Measurements from ENCODE around the gene TOP2B. TPM values are rescaled to one million over a fixed set of nuclear protein-coding genes. Genes with fewer than 3 reads are reported as not detected.

Gene TOP2B
- total and polyA plus RNA-seq, 2 experiments from 2014 or later, result 92.0 to 179 TPM

DNA sequence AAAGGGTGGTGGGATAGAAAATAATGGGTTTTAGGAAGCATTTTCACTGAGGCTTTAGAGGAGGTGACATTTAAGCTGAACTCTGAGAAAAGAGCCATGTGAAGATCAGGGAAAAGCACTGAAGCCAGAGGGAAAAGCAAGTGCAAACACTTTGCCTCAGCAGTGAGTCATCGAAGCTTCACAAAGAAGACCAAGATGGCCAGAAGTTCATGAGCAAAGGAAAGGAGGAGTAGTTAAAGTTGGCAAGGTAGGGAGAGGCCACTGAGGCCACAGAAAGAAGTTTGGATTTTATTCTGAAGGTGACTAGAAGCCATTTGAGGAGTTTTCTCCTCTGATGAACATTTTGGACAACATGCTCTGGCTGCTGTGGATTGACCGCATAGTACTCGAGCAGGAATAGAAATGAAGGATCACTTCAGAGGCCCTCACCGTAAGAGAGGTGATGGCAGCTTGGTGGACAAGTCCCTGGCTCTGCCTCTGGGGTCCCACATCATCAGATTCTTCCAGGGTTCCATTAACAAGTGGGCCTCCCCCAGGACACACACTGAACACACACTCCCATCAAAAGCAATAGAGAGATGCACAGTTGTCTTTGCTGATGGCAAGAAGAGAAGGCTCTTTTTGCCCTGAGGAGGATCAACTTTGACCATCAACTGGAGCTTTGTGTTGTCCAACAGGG, 75.5 kb downstream of the TOP2B start:
- Histone ChIP-seq H3K9me2 (ENCODE audit: insufficient read depth) (no peaks in the 10 kb centered on the region), H3K36me3 (ENCODE audit: insufficient read depth) (no peaks in the 10 kb centered on the region), H2AFZ (no peak overlapping the region), H3K4me3 (no peak overlapping the region), H4K20me1 (replicated peaks; ENCODE audit: insufficient read depth) (no peaks in the 10 kb centered on the region), H3K4me1 (ENCODE audit: insufficient read depth) (no peaks in the 10 kb centered on the region), H3K27me3 (ENCODE audit: insufficient read depth) (no peaks in the 10 kb centered on the region), H3F3A (replicated peaks; ENCODE audit: low read depth) (no peaks in the 10 kb centered on the region), H3K27ac (ENCODE audit: low read depth) (no peak overlapping the region), H3K79me2 (replicated peaks; ENCODE audit: insufficient read depth) (no peaks in the 10 kb centered on the region), H3K4me2 (no peak overlapping the region)
- Mint-ChIP-seq H3K4me3 (no peak overlapping the region), H3K27me3 (ENCODE audit: insufficient read depth, low read depth, poor library complexity) (peaks cover 4% of the 10 kb centered on the region), H3K4me1 (peaks cover 7% of the 10 kb centered on the region; the same call in 2 of the 3 replicates), H3K27ac (no peak overlapping the region), H3K36me3 (ENCODE audit: low read depth) (no peaks in the 10 kb centered on the region), H3K9me3 (no peaks in the 10 kb centered on the region; the same call in 2 of the 3 replicates)
- TF ChIP-seq, protein P1, sequence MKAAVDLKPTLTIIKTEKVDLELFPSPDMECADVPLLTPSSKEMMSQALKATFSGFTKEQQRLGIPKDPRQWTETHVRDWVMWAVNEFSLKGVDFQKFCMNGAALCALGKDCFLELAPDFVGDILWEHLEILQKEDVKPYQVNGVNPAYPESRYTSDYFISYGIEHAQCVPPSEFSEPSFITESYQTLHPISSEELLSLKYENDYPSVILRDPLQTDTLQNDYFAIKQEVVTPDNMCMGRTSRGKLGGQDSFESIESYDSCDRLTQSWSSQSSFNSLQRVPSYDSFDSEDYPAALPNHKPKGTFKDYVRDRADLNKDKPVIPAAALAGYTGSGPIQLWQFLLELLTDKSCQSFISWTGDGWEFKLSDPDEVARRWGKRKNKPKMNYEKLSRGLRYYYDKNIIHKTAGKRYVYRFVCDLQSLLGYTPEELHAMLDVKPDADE (IDR thresholded peaks at IDR 0.05), result no peak
- TF ChIP-seq CTCF (conservative IDR thresholded peaks at IDR 0.05; ENCODE audit: low read depth in 2 of 2) (no peak), EZH2 (IDR thresholded peaks at IDR 0.05; ENCODE audit: low read depth, unreplicated experiment) (no peak), NANOG (IDR thresholded peaks at IDR 0.05; ENCODE audit: borderline replicate concordance) (no peak), ZNF331 (CRISPR knock-in tag; IDR thresholded peaks at IDR 0.05; ENCODE audit: low read depth) (no peak), CREB1 (CRISPR knock-in tag; IDR thresholded peaks at IDR 0.05; ENCODE audit: low read depth) (no peak)
- TF ChIP-seq, protein P2, sequence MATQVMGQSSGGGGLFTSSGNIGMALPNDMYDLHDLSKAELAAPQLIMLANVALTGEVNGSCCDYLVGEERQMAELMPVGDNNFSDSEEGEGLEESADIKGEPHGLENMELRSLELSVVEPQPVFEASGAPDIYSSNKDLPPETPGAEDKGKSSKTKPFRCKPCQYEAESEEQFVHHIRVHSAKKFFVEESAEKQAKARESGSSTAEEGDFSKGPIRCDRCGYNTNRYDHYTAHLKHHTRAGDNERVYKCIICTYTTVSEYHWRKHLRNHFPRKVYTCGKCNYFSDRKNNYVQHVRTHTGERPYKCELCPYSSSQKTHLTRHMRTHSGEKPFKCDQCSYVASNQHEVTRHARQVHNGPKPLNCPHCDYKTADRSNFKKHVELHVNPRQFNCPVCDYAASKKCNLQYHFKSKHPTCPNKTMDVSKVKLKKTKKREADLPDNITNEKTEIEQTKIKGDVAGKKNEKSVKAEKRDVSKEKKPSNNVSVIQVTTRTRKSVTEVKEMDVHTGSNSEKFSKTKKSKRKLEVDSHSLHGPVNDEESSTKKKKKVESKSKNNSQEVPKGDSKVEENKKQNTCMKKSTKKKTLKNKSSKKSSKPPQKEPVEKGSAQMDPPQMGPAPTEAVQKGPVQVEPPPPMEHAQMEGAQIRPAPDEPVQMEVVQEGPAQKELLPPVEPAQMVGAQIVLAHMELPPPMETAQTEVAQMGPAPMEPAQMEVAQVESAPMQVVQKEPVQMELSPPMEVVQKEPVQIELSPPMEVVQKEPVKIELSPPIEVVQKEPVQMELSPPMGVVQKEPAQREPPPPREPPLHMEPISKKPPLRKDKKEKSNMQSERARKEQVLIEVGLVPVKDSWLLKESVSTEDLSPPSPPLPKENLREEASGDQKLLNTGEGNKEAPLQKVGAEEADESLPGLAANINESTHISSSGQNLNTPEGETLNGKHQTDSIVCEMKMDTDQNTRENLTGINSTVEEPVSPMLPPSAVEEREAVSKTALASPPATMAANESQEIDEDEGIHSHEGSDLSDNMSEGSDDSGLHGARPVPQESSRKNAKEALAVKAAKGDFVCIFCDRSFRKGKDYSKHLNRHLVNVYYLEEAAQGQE (IDR thresholded peaks at IDR 0.05; ENCODE audit: unreplicated experiment), result no peak
- ATAC-seq, result no peak
- no peak for DNase-seq (ENCODE audit: low spot score)

Measured in GM23338 (cell line).